Activated naive CD8-positive, alpha-beta T cell treated with anti-CD3 and anti-CD28 coated beads, Interleukin-2, amount 50 U/mL, for 16 hours (primary cell): ENCODE data around the gene AGGF1.
"Not testable (repeated sequence)": the region's sequence is repeated elsewhere in the genome, so short reads cannot be mapped to it uniquely, and the experiment has no call there.

Experiments
- DNase-seq: peaks from one replicate; pipeline ENCODE4 v3.0.0-alpha.2; 2020; ENCODE audit warnings: low read depth, low spot score

AGGF1 gene

GRCh38 chr5:77030097-77031071, at the start of gene AGGF1:
Gene AGGF1 (plus strand): TSS chr5:77030404. CDS start chr5:77030767, 363 bp downstream.
- peak; percentile 87 for DNase-seq

- no peak for DNase-seq
Measured at GRCh38 chr5:76980518-76981144, 49.6 kb upstream of the AGGF1 start.

DNA sequence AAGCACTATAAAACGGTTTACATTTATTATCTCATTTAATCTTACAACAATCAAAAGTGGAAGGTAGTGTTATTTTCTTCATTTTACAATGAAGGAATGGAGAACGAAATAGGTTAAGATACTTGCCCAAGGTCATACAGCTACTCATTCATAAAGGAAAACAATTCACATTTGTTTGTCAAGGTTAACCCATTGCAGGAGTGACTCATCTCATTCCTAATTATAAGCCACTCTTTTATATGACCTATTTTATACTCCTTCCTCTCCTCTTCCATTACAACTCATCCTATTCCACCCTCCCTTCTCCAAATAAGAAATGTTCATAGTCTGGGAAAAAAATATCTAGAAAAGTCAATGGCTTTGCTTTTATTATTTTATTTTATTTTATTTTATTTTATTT, 47.8 kb upstream of the AGGF1 start:
- DNase-seq: no peak

DNA sequence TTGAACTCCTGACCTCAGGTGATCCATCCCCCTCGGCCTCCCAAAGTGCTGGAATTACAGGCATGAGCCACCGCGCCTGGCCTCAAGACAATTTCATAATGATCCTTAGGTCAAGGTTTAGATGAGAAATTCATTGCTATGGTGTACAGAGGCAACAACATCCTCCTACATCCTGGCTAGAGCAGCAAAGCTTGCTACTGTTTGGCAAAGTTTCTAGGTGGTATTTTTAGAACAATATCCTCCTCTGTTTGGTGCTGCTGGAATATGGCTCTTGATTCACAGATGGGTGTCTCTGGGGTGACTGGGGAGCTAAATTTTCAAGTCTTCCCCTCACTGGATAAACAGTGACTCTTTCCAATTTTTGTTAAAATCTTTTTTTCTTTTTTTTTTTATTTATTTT, 46.7 kb upstream of the AGGF1 start:
- no peak for DNase-seq

DNA sequence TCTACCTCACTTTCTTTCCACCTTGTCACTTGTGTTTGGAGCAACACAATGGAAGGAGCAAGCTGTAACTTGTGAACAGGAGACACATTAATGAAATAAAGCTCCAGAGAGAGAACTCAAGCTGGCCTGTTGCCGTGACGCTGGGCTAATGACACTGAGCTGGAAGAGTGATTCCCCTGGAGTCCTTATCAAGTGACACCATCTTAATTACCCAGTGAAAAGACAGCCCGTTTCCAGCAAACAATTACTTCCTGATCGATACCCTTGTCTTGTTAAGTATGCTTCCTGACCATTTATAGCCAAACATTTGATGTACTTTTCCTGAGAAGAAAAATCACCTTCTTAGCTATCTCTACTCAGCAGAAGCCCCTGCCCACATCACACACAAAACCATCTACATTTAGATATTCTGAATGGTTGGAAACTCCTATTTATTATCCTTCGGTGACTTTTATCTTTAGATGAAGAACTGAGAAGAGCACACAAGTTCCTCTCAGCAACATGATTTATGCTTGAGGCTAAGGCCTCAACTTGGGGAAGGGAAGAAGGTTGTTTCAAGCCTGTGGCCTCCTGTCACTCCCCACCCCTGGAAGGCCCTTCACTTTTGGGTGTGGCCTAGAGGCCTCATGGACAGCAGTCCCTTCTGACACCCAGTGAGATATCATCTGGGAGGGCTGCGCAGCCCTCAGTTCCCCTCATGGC, 43.2 kb upstream of the AGGF1 start:
- DNase-seq: no peak

DNA sequence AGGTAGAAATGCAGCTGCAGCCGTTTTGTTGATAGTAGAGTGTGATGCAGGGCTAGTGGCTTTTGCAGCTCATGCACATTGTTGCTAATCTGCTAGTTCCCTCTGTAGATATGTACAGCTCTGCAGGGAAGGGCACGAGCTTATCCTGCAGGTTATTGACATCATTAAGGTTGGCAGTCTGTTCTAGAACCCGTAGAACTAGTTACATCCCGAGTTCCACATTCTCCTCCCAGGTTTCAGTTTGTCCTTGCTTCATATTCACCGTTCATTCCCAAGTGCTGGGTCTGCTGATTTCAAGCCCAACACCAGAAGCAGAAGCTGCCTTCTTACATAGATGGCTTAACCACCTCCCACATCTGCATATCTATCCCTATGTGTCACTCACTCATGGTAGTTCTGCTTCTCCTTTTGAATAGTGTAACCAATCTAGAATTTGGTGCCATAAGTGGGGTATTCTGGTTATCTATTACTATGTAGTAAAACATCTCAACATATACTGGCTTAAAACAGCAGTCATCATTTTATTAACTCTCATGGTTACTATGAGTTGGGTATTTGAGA, 39.2 kb upstream of the AGGF1 start:
- DNase-seq: no peak

- not testable (repeated sequence) for DNase-seq
Measured at GRCh38 chr5:76993436-76993835, 36.8 kb upstream of the AGGF1 start.

DNA sequence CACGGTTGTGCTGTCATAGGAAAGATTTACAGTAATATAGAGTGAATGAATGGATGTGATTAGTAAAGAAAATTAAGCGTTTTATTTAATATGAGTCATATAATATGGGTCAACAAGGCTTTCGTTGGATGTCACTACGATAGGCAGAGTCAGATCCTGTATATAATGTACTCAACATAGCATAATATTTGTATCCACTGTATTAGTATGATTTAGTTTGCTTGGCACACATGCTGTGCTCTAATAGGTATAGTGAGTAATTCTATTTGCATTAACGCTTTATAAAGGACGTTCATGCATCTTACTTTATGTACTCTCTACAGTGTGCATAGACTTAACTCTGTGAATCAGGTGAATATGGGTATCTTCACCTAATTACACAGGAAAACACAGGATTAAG, 35.9 kb upstream of the AGGF1 start:
- no peak for DNase-seq

GRCh38 chr5:76998251-76998650, 32.0 kb upstream of the AGGF1 start:
- DNase-seq: not testable (repeated sequence)

DNA sequence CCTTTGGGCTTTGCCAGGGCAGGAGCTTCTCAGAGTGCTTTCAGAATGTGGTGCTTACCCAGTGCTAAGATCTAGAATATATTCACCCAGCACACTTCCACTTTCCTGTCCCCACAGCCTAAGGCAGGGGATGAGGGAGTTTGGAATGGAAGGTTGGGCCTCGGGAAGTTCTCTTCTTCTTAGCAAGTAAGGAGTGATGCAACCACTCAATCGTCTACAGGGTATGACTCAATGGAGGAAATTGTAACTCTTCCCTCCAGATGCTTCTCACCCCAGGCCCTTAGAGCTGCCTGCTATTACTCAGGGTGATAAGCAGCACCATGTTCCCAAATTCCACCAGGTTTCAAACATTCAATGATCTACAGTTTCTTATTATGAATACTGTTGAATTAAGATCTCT, 30.8 kb upstream of the AGGF1 start:
- DNase-seq: no peak

GRCh38 chr5:77003246-77003645, 27.0 kb upstream of the AGGF1 start:
- DNase-seq: no peak

- DNase-seq: no peak
Measured at GRCh38 chr5:77006124-77006523, 24.1 kb upstream of the AGGF1 start.

- no peak for DNase-seq
Measured at GRCh38 chr5:77008413-77008812, 21.8 kb upstream of the AGGF1 start.

DNA sequence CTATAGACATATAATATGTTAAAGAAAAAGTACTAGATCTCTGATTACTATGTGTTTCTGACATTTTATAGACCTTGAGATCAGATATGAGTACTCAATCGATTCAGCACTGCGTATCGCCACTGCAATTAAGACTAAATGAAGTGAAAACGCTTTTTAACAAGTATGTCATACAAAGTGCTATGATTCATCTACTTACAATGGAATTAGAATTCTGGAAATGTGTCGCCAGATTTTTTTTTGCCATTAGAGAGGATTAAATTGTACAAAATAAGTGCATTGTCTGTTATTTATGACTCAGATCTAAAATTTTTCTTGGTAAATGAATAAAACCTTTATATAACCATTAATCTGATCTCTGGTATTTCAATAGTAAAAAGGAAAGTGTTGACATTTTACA, 20.0 kb upstream of the AGGF1 start:
- DNase-seq: no peak

DNA sequence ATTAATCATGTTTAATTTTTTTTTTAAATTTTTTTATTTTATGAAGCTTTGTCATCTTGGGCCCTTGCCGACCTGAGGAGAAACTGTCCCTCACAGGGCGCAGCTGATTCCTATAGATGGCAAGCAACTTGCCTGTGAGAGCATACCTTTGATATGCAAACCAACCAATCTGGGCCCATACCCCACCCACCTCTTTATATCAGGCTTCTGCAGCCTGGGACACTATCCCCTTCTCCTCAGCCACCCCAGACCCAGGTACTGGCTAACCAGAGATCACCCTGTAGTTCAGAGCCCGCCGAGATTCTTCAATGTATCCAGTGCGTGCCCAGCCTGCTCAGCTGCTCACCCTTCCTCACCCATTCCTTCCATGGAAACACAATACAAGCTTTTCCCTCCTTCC, 18.7 kb upstream of the AGGF1 start:
- no peak for DNase-seq

- DNase-seq: no peak
Measured at GRCh38 chr5:77012601-77013000, 17.6 kb upstream of the AGGF1 start.

GRCh38 chr5:77015938-77016569, 14.2 kb upstream of the AGGF1 start:
- no peak for DNase-seq

GRCh38 chr5:77016962-77017361, 13.2 kb upstream of the AGGF1 start:
- no peak for DNase-seq

- no peak for DNase-seq
Measured at GRCh38 chr5:77017668-77018067, 12.5 kb upstream of the AGGF1 start.

- DNase-seq: no peak
Measured at GRCh38 chr5:77022511-77023417, 7.4 kb upstream of the AGGF1 start.
